HepG2 (cell line): ENCODE measurements around the gene CEBPE. TPM values are rescaled to one million over a fixed set of nuclear protein-coding genes. Genes with fewer than 3 reads are reported as not detected.
A peak's percentile ranks its signal among the peaks of the same experiment; 100 is the strongest.

ENCODE experiments used
- ATAC-seq: fragments of 200-7000 bp; cut with Tn5 transposase; 3 replicates; pipeline ENCODE4 v1.9.1; 2020; ENCODE audit warnings: mild to moderate bottlenecking, moderate library complexity
- BruUV-seq: library from RNA; stranded (reverse); fragments of 400-500 nt; replicated peaks from 2 replicates; lab custom pipeline; 2021; lab: Mats Ljungman, UMichigan
- CTCF ChIA-PET: fragments of 300-600 bp; formaldehyde crosslinking; extraction: SDS; loops from one replicate; lab custom pipeline; 2021; ENCODE audit warnings: low total read pairs, inconsistent platforms, low intra/inter-chr PET ratio; lab: Yijun Ruan, JAX
- POLR2A ChIA-PET: fragments of 350-600 bp; sonication (Branson Sonifier 250); formaldehyde crosslinking; loops from one replicate; lab custom pipeline; 2020; ENCODE audit warnings: antibody characterized with exemption, inconsistent platforms; lab: Yijun Ruan, JAX
- DNase-seq: peaks from one replicate; pipeline ENCODE4 v3.0.0-alpha.2; 2015; ENCODE audit warnings: low spot score
- FAIRE-seq: peaks from 3 replicates; lab custom pipeline; 2011; peaks lifted over from hg19 to GRCh38; lab: Jason Lieb, UNC
- H2AFZ ChIP-seq: one replicate; pipeline ENCODE4 v1.6.1; 2011; ENCODE audit warnings: low read length, inconsistent platforms
- H3K27ac ChIP-seq: fragments of 300-600 bp; 3 replicates; pipeline ENCODE4 v1.8.0; 2011; ENCODE audit warnings: mixed run types, mild to moderate bottlenecking, mixed read lengths, low read length, inconsistent platforms; ENCODE audit not compliant: insufficient read depth; ENCODE audit errors: extremely low read length
- H3K27me3 ChIP-seq, 2 experiments: fragments of 200-600 bp in 1 of 2; 2 replicates in 1 of 2; 3 replicates in 1 of 2; pipeline versions ENCODE4 v1.6.0 to v1.8.0; 2011; ENCODE audit warnings: low read length in 2 of 2, mild to moderate bottlenecking in 2 of 2, moderate library complexity in 2 of 2, inconsistent platforms in 1 of 2; ENCODE audit not compliant: insufficient read depth in 2 of 2, control insufficient read depth in 1 of 2
- H3K36me3 ChIP-seq, 2 experiments: fragments of 200-600 bp in 1 of 2; replicated peaks in 1 of 2; 2 replicates in 1 of 2; 3 replicates in 1 of 2; pipeline versions ENCODE4 v1.5.1 to v1.8.0; 2011; ENCODE audit warnings: low read length in 2 of 2, inconsistent platforms in 1 of 2; ENCODE audit not compliant: insufficient read depth in 2 of 2, control insufficient read depth in 1 of 2
- H3K4me1 ChIP-seq: 2 replicates; pipeline ENCODE4 v1.5.1; 2012; ENCODE audit warnings: low read length, inconsistent platforms; ENCODE audit not compliant: insufficient read depth
- H3K4me2 ChIP-seq: 2 replicates; pipeline ENCODE4 v1.6.0; 2011; ENCODE audit warnings: low read depth, low read length, inconsistent platforms
- H3K4me3 ChIP-seq, 3 experiments: fragments of 200-600 bp in 1 of 3; sonication (generic), shearing (Covaris generic) in 1 of 3; replicated peaks in 1 of 3; 2 replicates each; pipeline ENCODE4 v1.5.1; 2011 to 2016; ENCODE audit warnings: low read length in 3 of 3, inconsistent platforms in 2 of 3, low read depth in 2 of 3, mild to moderate bottlenecking in 2 of 3, control low read depth in 1 of 3, mixed read lengths in 1 of 3; ENCODE audit not compliant: insufficient read depth in 1 of 3
- H3K79me2 ChIP-seq: one replicate; pipeline ENCODE4 v1.6.1; 2011; ENCODE audit warnings: low read length, inconsistent platforms; ENCODE audit not compliant: insufficient read depth
- H3K9ac ChIP-seq: 2 replicates; pipeline ENCODE4 v1.6.0; 2011; ENCODE audit warnings: mild to moderate bottlenecking, low read depth, low read length, inconsistent platforms; ENCODE audit not compliant: insufficient read depth
- H3K9me3 ChIP-seq: 2 replicates; pipeline ENCODE4 v1.5.1; 2012; ENCODE audit warnings: mild to moderate bottlenecking, low read length
- H4K20me1 ChIP-seq: 2 replicates; pipeline ENCODE4 v1.6.0; 2011; ENCODE audit warnings: inconsistent platforms, mild to moderate bottlenecking, low read length, moderate library complexity; ENCODE audit not compliant: insufficient read depth
- TEAD2 ChIP-seq: sonication (generic); formaldehyde crosslinking; IDR thresholded peaks from 2 replicates; pipeline ENCODE4 v1.9.0; 2021; ENCODE audit warnings: missing genetic modification reagents
- ZFP90 ChIP-seq: sonication (generic); formaldehyde crosslinking; IDR thresholded peaks from 2 replicates; pipeline ENCODE4 v1.8.0; 2022; ENCODE audit warnings: missing genetic modification reagents, mild to moderate bottlenecking, inconsistent platforms, borderline replicate concordance
- ZNF207 ChIP-seq: fragments of 450-650 bp; IDR thresholded peaks from 2 replicates; pipeline ENCODE4 v1.6.1; 2016; ENCODE audit warnings: antibody characterized with exemption, borderline replicate concordance
- WGBS: methylation state at CpG from one replicate; pipeline ENCODE4 v1.1.6; 2017; ENCODE audit warnings: low lambda C conversion rate; 5-methylcytosine and 5-hydroxymethylcytosine counted together
- in situ Hi-C: cut with HindIII; loops from 2 replicates; pipeline ENCODE4 v1.10.0; 2017; ENCODE audit warnings: low pct_unique_long_range_greater_than_20kb; ENCODE audit not compliant: extremely low pct_ligation_motif_present
- intact Hi-C: fragments of 100-400 bp; cut with micrococcal nuclease; formaldehyde crosslinking; loops from one replicate; pipeline ENCODE4 v1.10.0; 2022; ENCODE audit not compliant: unreplicated experiment
- polyA plus RNA-seq, 8 experiments: library from polyadenylated mRNA; depleted of rRNA in 3 of 8; stranded (reverse) in 7 of 8; unstranded in 1 of 8; fragments of >200 nt; fragmentation: Illumina TruSeq in 4 of 8; extraction: Trizol in 4 of 8; gene quantifications; 2 replicates each; pipeline versions ENCODE4 v1.2.1 to v1.2.3, GENCODE V29; 2011 to 2016; ENCODE audit warnings: low read depth in 4 of 8, missing spikeins in 1 of 8, mixed read lengths in 1 of 8; ENCODE audit not compliant: insufficient read depth in 1 of 8
- total RNA-seq, 5 experiments: library from RNA; depleted of rRNA; stranded (reverse); fragments of >200 nt; fragmentation: Illumina TruSeq; extraction: Trizol; gene quantifications; 2 replicates each; pipeline ENCODE4 v1.2.3, GENCODE V29; 2016; ENCODE audit warnings: low read depth in 1 of 5
- TF ChIP-seq, protein P1 (sequence below): IDR thresholded peaks from 2 replicates; pipeline ENCODE4 v1.6.1; 2016; ENCODE audit warnings: low read depth, missing genetic modification reagents, missing compliant biosample characterization

The CEBPE gene
- total and polyA plus RNA-seq, 2 of the 13 experiments (the other 11 are each of a cell fraction or from before 2014, with no cell fraction given), result 0.09 to 0.11 TPM

DNA sequence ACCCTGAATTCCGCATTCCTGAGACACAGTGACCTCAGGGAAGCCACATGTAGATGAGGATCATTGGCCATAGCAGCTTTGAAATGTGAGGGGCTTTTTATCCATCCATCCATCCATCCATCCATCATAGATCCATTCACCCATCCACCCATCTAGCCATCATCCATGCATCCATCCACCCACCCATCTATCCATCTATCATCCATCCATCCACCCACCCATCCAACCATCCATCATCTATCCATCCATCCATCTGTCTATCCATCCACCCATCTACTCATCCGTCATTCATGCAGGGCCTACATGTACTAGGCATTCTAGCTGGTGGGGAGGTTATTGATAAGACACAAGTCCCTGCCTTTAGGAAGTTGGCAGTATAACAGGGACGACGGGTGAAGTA, 27.9 kb upstream of the CEBPE start:
- no peak overlapping the region for H3K9ac ChIP-seq
- no peaks in the 10 kb centered on the region for H4K20me1 ChIP-seq
- TF ChIP-seq TEAD2 (CRISPR knock-in tag) (no peak), ZNF207 (0 out of 2 replicates have a peak, but pooled peaks have one; percentile 45), ZFP90 (CRISPR knock-in tag) (no peak)
- TF ChIP-seq, protein P1, sequence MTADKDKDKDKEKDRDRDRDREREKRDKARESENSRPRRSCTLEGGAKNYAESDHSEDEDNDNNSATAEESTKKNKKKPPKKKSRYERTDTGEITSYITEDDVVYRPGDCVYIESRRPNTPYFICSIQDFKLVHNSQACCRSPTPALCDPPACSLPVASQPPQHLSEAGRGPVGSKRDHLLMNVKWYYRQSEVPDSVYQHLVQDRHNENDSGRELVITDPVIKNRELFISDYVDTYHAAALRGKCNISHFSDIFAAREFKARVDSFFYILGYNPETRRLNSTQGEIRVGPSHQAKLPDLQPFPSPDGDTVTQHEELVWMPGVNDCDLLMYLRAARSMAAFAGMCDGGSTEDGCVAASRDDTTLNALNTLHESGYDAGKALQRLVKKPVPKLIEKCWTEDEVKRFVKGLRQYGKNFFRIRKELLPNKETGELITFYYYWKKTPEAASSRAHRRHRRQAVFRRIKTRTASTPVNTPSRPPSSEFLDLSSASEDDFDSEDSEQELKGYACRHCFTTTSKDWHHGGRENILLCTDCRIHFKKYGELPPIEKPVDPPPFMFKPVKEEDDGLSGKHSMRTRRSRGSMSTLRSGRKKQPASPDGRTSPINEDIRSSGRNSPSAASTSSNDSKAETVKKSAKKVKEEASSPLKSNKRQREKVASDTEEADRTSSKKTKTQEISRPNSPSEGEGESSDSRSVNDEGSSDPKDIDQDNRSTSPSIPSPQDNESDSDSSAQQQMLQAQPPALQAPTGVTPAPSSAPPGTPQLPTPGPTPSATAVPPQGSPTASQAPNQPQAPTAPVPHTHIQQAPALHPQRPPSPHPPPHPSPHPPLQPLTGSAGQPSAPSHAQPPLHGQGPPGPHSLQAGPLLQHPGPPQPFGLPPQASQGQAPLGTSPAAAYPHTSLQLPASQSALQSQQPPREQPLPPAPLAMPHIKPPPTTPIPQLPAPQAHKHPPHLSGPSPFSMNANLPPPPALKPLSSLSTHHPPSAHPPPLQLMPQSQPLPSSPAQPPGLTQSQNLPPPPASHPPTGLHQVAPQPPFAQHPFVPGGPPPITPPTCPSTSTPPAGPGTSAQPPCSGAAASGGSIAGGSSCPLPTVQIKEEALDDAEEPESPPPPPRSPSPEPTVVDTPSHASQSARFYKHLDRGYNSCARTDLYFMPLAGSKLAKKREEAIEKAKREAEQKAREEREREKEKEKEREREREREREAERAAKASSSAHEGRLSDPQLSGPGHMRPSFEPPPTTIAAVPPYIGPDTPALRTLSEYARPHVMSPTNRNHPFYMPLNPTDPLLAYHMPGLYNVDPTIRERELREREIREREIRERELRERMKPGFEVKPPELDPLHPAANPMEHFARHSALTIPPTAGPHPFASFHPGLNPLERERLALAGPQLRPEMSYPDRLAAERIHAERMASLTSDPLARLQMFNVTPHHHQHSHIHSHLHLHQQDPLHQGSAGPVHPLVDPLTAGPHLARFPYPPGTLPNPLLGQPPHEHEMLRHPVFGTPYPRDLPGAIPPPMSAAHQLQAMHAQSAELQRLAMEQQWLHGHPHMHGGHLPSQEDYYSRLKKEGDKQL, result no peak
- CTCF ChIA-PET, result no interaction called here
- in situ Hi-C loops, result no loop called here
- H3K4me3 ChIP-seq, result no peak overlapping the region
- peaks cover 8 to 35% of the 10 kb centered on the region in 2 experiments; a peak in 4 of 5 replicates for H3K27me3 ChIP-seq
- no peaks in the 10 kb centered on the region for H3K4me1 ChIP-seq
- no peak overlapping the region for H3K4me2 ChIP-seq
- FAIRE-seq, result no peak
- intact Hi-C loops, result no loop called here
- H3K27ac ChIP-seq, result no peak overlapping the region
- H3K9me3 ChIP-seq, result no peaks in the 10 kb centered on the region
- no peaks in the 10 kb centered on the region for H3K36me3 ChIP-seq
- no peak for DNase-seq
- no peak overlapping the region for H2AFZ ChIP-seq
- POLR2A ChIA-PET, result no interaction called here
- BruUV-seq, result no TSS peak
- H3K79me2 ChIP-seq, result no peaks in the 10 kb centered on the region
- 21% methylated on average over 4 of the region's 4 CpGs for WGBS
- ATAC-seq, result no peak
